RKO (cell line): Measurements from ENCODE around the gene SESTD1.
"Not testable (repeated sequence)": the region's sequence is repeated elsewhere in the genome, so short reads cannot be mapped to it uniquely, and the experiment has no call there.

ENCODE experiments used
- DNase-seq: peaks from one replicate; pipeline ENCODE4 v3.0.0-alpha.2; 2016; ENCODE audit warnings: low spot score

Gene SESTD1

DNA sequence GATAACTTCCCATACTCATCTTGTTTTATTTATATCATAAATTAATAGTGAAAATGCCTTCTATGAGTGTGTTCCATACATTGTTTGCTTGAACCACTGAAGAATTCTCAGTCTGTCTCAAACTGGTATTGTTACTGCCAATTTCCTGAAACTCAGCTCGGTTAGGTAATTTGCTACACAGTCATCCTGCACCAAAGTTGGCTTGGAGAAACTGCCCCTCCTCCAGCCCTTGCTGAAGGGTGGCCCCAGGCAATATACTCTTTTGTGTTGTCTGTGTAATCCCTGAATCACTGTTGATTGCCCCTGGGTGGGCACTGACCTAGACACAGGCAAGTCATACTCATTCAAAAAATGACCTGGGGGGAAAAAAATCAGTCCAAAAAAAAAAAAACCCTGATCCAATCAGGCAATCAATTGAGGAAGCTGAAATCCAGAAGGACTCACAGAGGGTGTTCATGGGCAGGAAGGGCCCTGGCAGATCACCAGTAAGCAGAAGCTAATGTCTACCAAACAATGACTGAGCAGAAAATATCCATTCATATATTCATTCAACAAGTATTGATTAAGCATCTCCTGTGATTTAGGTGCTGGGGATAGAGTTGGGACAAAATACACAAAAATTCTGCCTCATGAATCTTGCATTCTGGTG lies 3.8 kb upstream of the SESTD1 start:
- DNase-seq, result no peak

DNA sequence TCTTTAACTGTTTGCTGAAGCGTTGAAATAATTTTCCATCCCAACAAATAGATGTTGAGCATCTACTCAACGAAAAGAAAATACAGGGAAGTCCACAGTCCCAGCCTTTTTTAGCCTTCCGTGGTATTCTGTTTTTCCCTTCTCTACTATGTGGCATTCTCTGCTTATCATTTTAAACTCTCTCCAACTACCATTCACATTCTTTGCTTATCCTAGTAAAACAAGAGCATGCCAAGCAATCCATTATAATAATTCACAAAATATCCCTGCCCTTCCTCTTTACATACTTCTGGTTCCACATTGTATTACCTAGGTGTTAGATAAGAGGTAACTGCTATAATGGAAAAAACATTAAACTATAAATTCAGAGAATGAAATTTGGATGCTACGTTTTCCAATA lies 1.6 kb upstream of the SESTD1 start:
- no peak for DNase-seq

DNA sequence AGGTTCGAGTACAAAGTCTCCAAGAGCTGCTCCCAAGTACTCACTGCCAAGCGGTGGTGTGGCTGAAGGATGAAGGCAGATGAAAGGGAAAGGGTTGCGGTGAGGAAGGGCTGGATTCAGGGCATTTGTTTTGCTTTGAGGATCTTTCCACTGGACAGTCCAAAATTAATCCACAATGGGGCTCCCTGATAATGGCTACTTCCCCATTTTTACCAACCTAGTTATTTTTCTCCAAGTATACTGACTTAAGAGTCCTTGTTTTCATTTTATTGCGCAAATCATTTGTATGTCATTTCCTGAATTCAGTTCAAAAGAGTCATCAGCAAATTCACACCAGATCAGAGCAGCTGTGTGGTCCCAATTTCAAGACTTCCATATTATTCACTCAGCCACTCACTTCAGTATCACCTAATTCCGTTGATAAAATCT lies 464 bp upstream of the SESTD1 start:
- DNase-seq, result peak; percentile 65

- peak; percentile 64 for DNase-seq
Observed at GRCh38 chr2:179263446-179264367, 925 bp downstream of the SESTD1 start.

DNA sequence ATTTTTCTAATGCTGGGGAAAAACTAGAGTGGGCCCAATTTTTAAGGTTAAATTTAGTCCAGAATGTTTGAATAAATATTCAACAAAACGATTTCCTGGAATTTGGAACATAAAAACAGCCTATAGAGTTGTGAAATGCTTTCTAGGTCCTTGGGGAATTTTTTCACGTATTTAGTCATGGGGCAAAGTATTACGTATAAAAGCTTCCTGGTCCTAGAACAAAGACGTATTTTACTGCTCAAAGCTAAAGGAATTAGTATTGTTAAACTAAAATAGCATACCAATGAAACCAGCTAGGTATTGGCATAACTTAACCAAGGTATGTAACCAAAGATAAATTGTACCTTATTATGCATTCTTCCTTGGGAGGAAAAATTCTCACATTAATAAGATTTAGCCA lies 1.6 kb downstream of the SESTD1 start:
- DNase-seq, result peak; percentile 32

DNA sequence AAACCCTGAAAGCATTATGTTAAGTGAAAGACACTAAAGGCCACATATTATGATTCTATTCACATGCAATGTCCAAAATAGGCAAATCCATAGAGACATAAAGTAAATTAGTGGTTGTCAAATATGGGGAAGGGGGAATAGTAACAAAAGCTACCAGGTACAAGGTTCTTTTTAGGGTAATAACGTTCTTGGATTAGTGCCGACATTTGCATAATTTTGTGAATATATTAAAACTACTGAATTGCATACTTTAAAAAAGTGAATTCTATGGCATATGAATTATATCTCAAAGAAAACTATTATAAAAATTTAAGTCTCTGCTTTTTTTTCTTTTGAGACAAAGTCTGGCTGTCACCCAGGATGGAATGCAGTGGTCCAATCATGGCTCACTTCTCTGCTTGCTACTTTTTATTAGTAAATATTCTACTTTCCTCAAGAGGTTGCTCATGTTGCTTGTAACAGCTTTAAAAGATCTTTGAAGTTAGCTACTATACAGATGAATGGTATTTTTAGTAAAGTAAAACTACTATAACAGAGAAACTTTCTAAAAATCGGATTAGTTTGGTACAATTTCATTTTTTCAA lies 2.5 kb downstream of the SESTD1 start:
- no peak for DNase-seq

GRCh38 chr2:179261151-179261825 lies 3.3 kb downstream of the SESTD1 start:
- DNase-seq, result peak; percentile 8

DNA sequence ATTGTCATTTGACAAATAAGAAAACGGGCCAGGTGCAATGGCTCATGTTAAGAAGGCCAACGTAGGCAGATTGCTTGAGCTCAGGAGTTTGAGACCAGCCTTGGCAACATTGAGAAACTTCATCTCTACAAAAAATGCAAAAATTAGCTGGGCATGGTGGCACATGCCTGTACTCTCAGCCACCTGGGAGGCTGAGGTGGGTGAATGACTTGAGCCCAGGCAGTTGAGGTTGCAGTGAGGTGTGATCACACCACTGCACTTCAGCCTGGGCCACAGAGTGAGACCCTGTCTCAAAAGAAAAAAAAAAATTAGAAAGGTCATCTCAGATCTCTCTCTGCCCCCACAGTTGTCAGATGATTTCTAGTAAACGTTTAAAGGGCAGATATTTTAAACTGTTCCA lies 4.4 kb downstream of the SESTD1 start:
- no peak for DNase-seq

DNA sequence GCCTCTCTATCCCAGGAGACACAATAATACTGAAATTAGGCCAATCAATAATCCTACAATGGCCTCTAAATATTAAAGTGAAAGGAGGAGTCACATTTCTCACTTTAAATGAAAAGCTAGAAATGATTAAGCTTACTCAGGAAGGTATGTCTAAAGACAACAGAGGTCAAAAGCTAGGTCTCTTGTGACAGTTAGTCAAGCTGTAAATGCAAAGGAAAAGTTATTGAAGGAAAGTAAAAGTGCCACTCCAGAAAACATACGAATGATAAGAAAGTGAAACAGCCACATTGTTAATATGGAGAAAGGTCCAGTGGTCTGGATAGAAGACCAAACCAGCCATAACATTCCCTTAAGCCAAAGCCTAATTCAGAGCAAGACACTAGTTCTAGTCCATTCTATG lies 9.5 kb downstream of the SESTD1 start:
- DNase-seq, result no peak

GRCh38 chr2:179253226-179253625 lies 11.4 kb downstream of the SESTD1 start:
- DNase-seq, result no peak

GRCh38 chr2:179252423-179252822 lies 12.2 kb downstream of the SESTD1 start:
- no peak for DNase-seq

GRCh38 chr2:179251870-179252269 lies 12.8 kb downstream of the SESTD1 start:
- DNase-seq, result no peak

- no peak for DNase-seq
Observed at GRCh38 chr2:179250848-179251504, 13.7 kb downstream of the SESTD1 start.

GRCh38 chr2:179250095-179250494 lies 14.5 kb downstream of the SESTD1 start:
- no peak for DNase-seq

- DNase-seq, result no peak
Observed at GRCh38 chr2:179248024-179248348, 16.6 kb downstream of the SESTD1 start.

- no peak for DNase-seq
Observed at GRCh38 chr2:179247318-179248023, 17.2 kb downstream of the SESTD1 start.

GRCh38 chr2:179245843-179246242 lies 18.8 kb downstream of the SESTD1 start:
- DNase-seq, result not testable (repeated sequence)

DNA sequence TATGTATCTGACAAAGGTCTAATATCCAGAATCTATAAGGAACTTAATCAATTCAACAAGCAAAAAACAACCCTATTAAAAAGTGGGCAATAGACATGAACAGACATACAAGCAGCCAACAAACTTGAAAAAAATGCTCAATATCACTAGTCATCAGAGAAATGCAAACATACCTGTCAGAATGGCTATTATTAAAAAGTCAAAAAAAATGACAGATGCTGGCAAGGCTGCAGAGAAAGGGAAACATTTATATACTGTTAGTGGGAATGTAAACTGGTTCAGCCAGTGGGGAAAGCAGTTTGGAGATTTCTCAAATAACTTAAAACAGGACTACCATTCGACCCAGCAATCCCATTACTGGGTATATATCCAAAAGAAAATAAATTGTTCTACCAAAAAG lies 21.6 kb downstream of the SESTD1 start:
- DNase-seq, result no peak

DNA sequence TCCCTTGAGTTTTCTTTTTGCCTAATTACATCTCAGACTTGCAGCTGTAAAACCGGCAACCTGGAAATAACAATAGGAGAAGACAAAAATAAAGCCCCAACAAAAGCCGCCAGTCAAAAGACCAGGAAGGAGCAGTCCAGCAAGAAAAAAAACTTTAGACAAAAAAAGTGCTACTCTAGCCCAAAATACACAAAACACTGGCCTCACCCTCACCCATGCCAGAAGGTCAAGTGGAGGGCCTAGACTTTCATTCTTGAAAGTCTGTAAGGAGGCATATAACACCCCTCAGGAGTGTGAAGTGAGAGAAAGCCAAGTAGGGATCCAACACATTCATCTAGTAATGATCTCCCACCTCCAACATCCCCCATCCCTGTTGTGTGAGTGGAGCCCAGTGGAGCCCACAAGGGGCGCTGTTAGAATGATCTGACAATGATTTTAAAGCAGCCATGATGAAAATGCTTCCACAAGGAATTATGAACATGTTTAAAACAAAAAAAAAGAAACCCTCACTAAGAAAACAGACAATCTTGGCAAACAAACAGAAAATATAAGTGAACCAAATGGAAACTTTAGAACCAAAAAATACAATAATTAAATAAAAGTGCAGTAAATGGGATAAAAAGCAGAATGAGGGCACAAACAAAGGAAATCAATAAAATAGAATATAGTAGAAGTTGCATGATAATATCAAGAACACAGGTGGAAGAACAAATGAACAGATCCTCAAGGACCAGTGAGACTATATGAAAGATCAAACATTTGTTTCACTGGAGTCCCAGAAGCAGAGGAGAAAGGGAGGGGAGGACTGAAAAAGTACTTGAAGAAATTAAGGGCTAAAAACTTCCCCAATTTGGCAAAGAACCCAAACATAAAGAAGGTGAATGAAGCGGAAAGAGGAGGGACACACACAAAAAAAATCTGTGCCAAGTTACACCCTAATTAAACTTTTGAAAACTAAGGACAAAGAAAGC lies 23.9 kb downstream of the SESTD1 start:
- no peak for DNase-seq

DNA sequence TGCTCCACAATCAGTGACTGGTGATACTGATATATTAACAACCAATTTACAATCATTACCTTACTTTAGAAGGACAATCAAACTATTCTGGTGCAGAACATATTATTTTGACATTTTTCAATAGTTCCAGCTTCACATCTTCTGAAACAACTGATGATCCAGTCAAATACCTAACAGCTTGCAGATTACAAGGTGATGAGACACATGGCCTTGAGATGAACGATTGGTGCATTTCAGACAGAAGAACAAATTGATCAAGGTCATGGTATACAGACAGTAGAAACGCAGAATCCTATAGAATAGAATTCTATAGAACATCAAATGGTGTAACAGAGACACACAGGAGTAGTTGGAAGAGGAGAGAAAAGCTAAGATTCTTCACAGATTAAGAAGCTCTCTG lies 24.8 kb downstream of the SESTD1 start:
- no peak for DNase-seq
